A673 (cell line): Measurements from ENCODE around the gene UNC5A. TPM values are rescaled to one million over a fixed set of nuclear protein-coding genes. Genes with fewer than 3 reads are reported as not detected.

Experiments used
- BruUV-seq: library from RNA; stranded (reverse); fragments of 400-500 nt; replicated peaks from 2 replicates; lab custom pipeline; 2021; lab: Mats Ljungman, UMichigan
- CTCF ChIA-PET: fragments of 300-600 bp; sonication (Branson Sonifier 250); formaldehyde crosslinking; loops from one replicate; lab custom pipeline; 2022; ENCODE audit warnings: antibody characterized with exemption; lab: Charles Lee
- POLR2A ChIA-PET: fragments of 300-600 bp; sonication (Branson Sonifier 250); formaldehyde crosslinking; loops from one replicate; lab custom pipeline; 2022; ENCODE audit warnings: antibody characterized with exemption; ENCODE audit not compliant: low non-redundant PET; lab: Charles Lee
- DNase-seq: peaks from one replicate; pipeline ENCODE4 v3.0.0-alpha.2; 2015; ENCODE audit warnings: low spot score
- H3K27ac ChIP-seq: fragments of 200-600 bp; sonication (generic); 2 replicates; pipeline ENCODE4 v1.5.1; 2016; ENCODE audit warnings: mixed run types, low read depth, mild to moderate bottlenecking, mixed read lengths, antibody characterized with exemption, low read length; ENCODE audit not compliant: poor library complexity, severe bottlenecking
- H3K27me3 ChIP-seq: fragments of 200-600 bp; sonication (generic); replicated peaks from 2 replicates; pipeline ENCODE4 v1.6.1; 2017; ENCODE audit warnings: mixed run types, low read depth, mild to moderate bottlenecking, mixed read lengths, antibody characterized with exemption, low read length; ENCODE audit not compliant: insufficient read depth, poor library complexity
- H3K36me3 ChIP-seq: fragments of 200-600 bp; sonication (generic); 2 replicates; pipeline ENCODE4 v1.6.1; 2016; ENCODE audit warnings: mixed run types, mild to moderate bottlenecking, mixed read lengths, antibody characterized with exemption, low read length; ENCODE audit not compliant: insufficient read depth, poor library complexity, severe bottlenecking
- H3K4me1 ChIP-seq: fragments of 200-600 bp; sonication (generic); 2 replicates; pipeline ENCODE4 v1.6.1; 2017; ENCODE audit warnings: mixed run types, mild to moderate bottlenecking, mixed read lengths, antibody characterized with exemption, low read length; ENCODE audit not compliant: insufficient read depth, poor library complexity, severe bottlenecking
- H3K4me3 ChIP-seq: fragments of 200-600 bp; sonication (generic); 2 replicates; pipeline ENCODE4 v1.5.1; 2016; ENCODE audit warnings: low read depth, mixed run types, mild to moderate bottlenecking, mixed read lengths, low read length; ENCODE audit not compliant: poor library complexity, severe bottlenecking
- H3K9me3 ChIP-seq: fragments of 200-600 bp; sonication (generic); 2 replicates; pipeline ENCODE4 v1.6.1; 2016; ENCODE audit warnings: mixed run types, low read depth, mild to moderate bottlenecking, mixed read lengths, antibody characterized with exemption, low read length; ENCODE audit not compliant: poor library complexity, severe bottlenecking
- EZH2 ChIP-seq: fragments of 200-600 bp; sonication (generic); IDR thresholded peaks from 2 replicates; pipeline ENCODE4 v1.6.1; 2017; ENCODE audit warnings: borderline replicate concordance, low read depth, mild to moderate bottlenecking, mixed read lengths, antibody characterized with exemption, low read length; ENCODE audit not compliant: poor library complexity, severe bottlenecking
- intact Hi-C: fragments of 100-400 bp; cut with micrococcal nuclease; formaldehyde crosslinking; loops from one replicate; pipeline ENCODE4 v1.10.0; 2022; ENCODE audit not compliant: unreplicated experiment
- total RNA-seq: library from RNA; stranded (reverse); gene quantifications from 2 replicates; pipeline ENCODE4 v1.2.3, GENCODE V29; 2021
- TF ChIP-seq, protein P1 (sequence below): fragments of 300-800, 200-600 bp; sonication (generic); conservative IDR thresholded peaks from 2 replicates; pipeline ENCODE4 v1.5.1; 2017; ENCODE audit warnings: low read depth, mild to moderate bottlenecking, antibody characterized with exemption, low read length, moderate library complexity, mixed read lengths

Gene UNC5A
- total RNA-seq, 1 experiment from 2014 or later: 7.5 TPM

DNA sequence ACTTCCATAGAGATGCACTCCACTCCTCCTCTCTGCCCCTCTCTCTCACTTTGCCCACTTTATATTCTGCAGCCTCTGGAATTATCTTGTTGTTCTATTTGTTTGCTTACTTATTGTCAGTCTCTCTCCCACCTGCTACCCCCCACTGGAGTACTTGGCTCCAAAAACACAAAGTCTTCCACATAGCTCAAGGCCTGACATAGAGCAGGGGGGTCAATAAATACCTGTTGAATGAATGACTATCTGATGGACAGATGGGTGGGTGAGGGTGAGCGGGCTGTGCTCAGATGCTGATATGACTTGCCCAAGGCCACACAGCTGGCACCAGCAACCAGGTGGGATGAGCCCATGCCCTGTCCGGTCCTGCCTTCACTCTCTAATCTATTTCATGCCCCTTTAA, 13.4 kb upstream of the UNC5A start:
- Histone ChIP-seq H3K9me3 (no peaks in the 10 kb centered on the region), H3K27ac (no peak overlapping the region), H3K4me3 (no peak overlapping the region), H3K4me1 (no peaks in the 10 kb centered on the region), H3K27me3 (no peaks in the 10 kb centered on the region), H3K36me3 (no peaks in the 10 kb centered on the region)
- intact Hi-C loops: no loop called here
- no TSS peak for BruUV-seq
- no peak for DNase-seq
- CTCF ChIA-PET: no interaction called here
- no peak for TF ChIP-seq EZH2
- TF ChIP-seq, protein P1, sequence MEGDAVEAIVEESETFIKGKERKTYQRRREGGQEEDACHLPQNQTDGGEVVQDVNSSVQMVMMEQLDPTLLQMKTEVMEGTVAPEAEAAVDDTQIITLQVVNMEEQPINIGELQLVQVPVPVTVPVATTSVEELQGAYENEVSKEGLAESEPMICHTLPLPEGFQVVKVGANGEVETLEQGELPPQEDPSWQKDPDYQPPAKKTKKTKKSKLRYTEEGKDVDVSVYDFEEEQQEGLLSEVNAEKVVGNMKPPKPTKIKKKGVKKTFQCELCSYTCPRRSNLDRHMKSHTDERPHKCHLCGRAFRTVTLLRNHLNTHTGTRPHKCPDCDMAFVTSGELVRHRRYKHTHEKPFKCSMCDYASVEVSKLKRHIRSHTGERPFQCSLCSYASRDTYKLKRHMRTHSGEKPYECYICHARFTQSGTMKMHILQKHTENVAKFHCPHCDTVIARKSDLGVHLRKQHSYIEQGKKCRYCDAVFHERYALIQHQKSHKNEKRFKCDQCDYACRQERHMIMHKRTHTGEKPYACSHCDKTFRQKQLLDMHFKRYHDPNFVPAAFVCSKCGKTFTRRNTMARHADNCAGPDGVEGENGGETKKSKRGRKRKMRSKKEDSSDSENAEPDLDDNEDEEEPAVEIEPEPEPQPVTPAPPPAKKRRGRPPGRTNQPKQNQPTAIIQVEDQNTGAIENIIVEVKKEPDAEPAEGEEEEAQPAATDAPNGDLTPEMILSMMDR: no peak
- POLR2A ChIA-PET: interaction anchor here (0.6 kb wide), 1 partner anchor 1416 kb away, joined by 6 read pairs; no protein-coding TSS in a partner anchor

DNA sequence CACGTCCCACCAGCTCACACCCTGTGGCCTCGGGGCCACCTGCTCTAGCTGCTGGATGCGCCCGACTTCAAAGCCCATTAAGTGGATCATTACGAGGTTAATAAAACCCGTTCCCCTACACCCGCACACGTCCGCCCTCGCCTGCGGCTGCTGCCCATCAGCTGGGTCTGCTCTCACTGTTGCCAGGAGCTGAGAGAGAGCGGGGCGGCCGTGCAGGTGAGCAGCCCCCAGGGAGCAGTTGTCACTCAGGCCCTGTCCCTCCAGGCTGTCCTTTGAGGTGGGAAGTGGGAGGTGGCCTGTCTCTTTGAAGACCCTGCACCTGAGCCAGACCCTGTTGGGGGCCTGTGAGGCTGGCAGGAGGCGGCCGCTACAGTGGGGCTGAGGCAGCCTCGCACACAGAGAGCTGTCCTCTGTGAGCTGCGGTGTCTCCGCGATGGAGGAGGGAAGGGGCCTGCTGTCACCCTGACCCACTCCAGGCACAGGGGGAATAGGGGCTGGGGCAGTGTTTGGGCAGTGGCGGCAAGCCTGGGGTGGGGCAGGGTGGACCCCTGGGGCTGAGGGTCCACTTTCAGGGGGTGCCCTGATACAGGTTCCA, 12.8 kb upstream of the UNC5A start:
- Histone ChIP-seq H3K4me3 (no peak overlapping the region), H3K36me3 (no peaks in the 10 kb centered on the region), H3K27ac (no peak overlapping the region), H3K27me3 (no peaks in the 10 kb centered on the region), H3K9me3 (no peaks in the 10 kb centered on the region), H3K4me1 (no peaks in the 10 kb centered on the region)
- ChIA-PET POLR2A (interaction anchor here (0.6 kb wide), 1 partner anchor 1416 kb away, joined by 6 read pairs; no protein-coding TSS in a partner anchor), CTCF (no interaction called here)
- TF ChIP-seq EZH2: no peak
- TF ChIP-seq, protein P1: no peak
- BruUV-seq: no TSS peak
- intact Hi-C loops: no loop called here
- no peak for DNase-seq

DNA sequence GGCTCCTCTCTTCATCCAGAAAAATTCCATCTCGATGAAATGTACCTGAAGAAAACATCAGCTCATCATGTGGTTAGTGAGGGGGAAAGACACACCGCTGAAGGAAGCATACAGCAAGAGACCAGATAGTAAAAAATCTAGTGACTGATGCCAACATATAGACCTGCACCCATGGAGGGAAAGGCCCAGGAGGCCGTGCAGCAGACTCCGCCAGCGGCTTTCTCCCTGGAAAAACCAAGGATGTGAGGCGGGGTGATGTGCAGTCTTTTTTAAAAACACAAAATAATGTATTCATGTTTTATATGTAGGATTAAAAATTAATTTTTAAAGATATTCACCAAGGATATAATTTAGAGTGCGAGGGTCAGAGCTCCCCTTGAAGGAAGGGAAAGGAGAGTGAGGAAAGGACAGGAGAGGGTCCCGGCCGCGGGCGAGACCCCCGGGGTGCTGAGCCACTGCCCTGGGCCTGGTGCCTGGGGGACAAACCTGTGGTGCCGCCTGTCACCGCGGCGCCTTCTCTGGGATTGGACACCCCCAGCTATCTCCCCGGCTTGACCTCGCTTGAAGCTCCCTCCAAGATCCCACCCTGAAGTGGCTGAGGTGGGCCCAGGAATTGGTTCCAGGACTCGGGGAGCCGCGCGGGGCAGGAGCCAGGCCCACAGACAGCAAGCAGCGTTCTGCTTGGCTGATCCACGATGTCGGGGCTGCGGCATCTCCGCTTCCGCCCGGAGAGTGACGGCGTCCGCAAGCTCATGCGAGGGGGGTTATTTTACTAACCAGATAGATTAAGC, 12.1 kb upstream of the UNC5A start:
- Histone ChIP-seq H3K9me3 (no peaks in the 10 kb centered on the region), H3K36me3 (no peaks in the 10 kb centered on the region), H3K4me1 (no peaks in the 10 kb centered on the region), H3K27ac (no peak overlapping the region), H3K27me3 (no peaks in the 10 kb centered on the region), H3K4me3 (no peak overlapping the region)
- CTCF ChIA-PET: no interaction called here
- TF ChIP-seq, protein P1: no peak
- no peak for TF ChIP-seq EZH2
- POLR2A ChIA-PET: no interaction called here
- DNase-seq: no peak
- BruUV-seq: no TSS peak
- intact Hi-C loops: no loop called here
